Measurements from ENCODE around the gene SMAD7. TPM values are rescaled to one million over a fixed set of nuclear protein-coding genes. Genes with fewer than 3 reads are reported as not detected.

Gene SMAD7
- total and polyA plus RNA-seq, 2 donors (not counting 1 experiment from before 2014, with no cell fraction given), result 6.1 to 16.3 TPM

- TF ChIP-seq CTCF (conservative IDR thresholded peaks at IDR 0.05 in 1 of 2, IDR thresholded peaks at IDR 0.05 in 1 of 2; ENCODE audit: low read depth in 1 of 2, low read length in 2 of 2) (no peak), EZH2 (IDR thresholded peaks at IDR 0.05; ENCODE audit: low read length, missing control alignments) (no peak)
Observed at GRCh38 chr18:48919547-48919946, 31.2 kb downstream of the SMAD7 start.

GRCh38 chr18:48918660-48919456, 31.9 kb downstream of the SMAD7 start:
- Histone ChIP-seq H3K4me3 (replicated peaks in 1 of 4; ENCODE audit: control extremely low read depth in 1 of 4, insufficient read depth in 1 of 4, low read depth in 3 of 4, low read length in 4 of 4) (no peak overlapping the region), H3K9me3 (ENCODE audit: control insufficient read depth, insufficient read depth, low read depth, low read length) (no peaks in the 10 kb centered on the region), H3K36me3 (ENCODE audit: control insufficient read depth, insufficient read depth, low read length) (peaks cover 6% of the 10 kb centered on the region), H3K4me1 (ENCODE audit: control insufficient read depth, extremely low read depth, insufficient read depth, low read length) (peaks cover 18% of the 10 kb centered on the region), H3K9ac (ENCODE audit: insufficient read depth, low read length) (no peak overlapping the region), H3K79me2 (ENCODE audit: control insufficient read depth, insufficient read depth, low read length) (peaks cover 23% of the 10 kb centered on the region), H3K27me3 (ENCODE audit: control insufficient read depth, insufficient read depth, low read length) (no peaks in the 10 kb centered on the region), H3K4me2 (ENCODE audit: extremely low read depth, insufficient read depth, low read length) (no peak overlapping the region), H3K27ac (ENCODE audit: insufficient read depth, low read length) (no peak overlapping the region), H4K20me1 (ENCODE audit: control insufficient read depth, extremely low read depth, insufficient read depth, low read length) (no peaks in the 10 kb centered on the region), H2AFZ (ENCODE audit: low read length) (no peak overlapping the region)
- no peak for TF ChIP-seq EZH2 (IDR thresholded peaks at IDR 0.05; ENCODE audit: low read length, missing control alignments)
- no peak for TF ChIP-seq CTCF (conservative IDR thresholded peaks at IDR 0.05 in 1 of 2, IDR thresholded peaks at IDR 0.05 in 1 of 2; ENCODE audit: low read depth in 1 of 2, low read length in 2 of 2)
- no peak for DNase-seq (ENCODE audit: low read depth in 2 of 2)

More at GRCh38 chr18:48919547-48919946, 31.2 kb downstream of the SMAD7 start:
- H3K27ac ChIP-seq (ENCODE audit: insufficient read depth, low read length), result no peak overlapping the region
- H2AFZ ChIP-seq (ENCODE audit: low read length), result no peak overlapping the region
- no peaks in the 10 kb centered on the region for H3K9me3 ChIP-seq (ENCODE audit: control insufficient read depth, insufficient read depth, low read depth, low read length)
- H3K9ac ChIP-seq (ENCODE audit: insufficient read depth, low read length), result no peak overlapping the region
- peaks cover 24% of the 10 kb centered on the region for H3K4me1 ChIP-seq (ENCODE audit: control insufficient read depth, extremely low read depth, insufficient read depth, low read length)
- H3K36me3 ChIP-seq (ENCODE audit: control insufficient read depth, insufficient read depth, low read length), result peaks cover 6% of the 10 kb centered on the region
- no peak for DNase-seq (ENCODE audit: low read depth in 2 of 2)
- no peak overlapping the region for H3K4me2 ChIP-seq (ENCODE audit: extremely low read depth, insufficient read depth, low read length)
- H3K4me3 ChIP-seq (replicated peaks in 1 of 4; ENCODE audit: control extremely low read depth in 1 of 4, insufficient read depth in 1 of 4, low read depth in 3 of 4, low read length in 4 of 4), result no peak overlapping the region
- H3K79me2 ChIP-seq (ENCODE audit: control insufficient read depth, insufficient read depth, low read length), result peaks cover 28% of the 10 kb centered on the region
- no peaks in the 10 kb centered on the region for H3K27me3 ChIP-seq (ENCODE audit: control insufficient read depth, insufficient read depth, low read length)
- no peaks in the 10 kb centered on the region for H4K20me1 ChIP-seq (ENCODE audit: control insufficient read depth, extremely low read depth, insufficient read depth, low read length)

DNA sequence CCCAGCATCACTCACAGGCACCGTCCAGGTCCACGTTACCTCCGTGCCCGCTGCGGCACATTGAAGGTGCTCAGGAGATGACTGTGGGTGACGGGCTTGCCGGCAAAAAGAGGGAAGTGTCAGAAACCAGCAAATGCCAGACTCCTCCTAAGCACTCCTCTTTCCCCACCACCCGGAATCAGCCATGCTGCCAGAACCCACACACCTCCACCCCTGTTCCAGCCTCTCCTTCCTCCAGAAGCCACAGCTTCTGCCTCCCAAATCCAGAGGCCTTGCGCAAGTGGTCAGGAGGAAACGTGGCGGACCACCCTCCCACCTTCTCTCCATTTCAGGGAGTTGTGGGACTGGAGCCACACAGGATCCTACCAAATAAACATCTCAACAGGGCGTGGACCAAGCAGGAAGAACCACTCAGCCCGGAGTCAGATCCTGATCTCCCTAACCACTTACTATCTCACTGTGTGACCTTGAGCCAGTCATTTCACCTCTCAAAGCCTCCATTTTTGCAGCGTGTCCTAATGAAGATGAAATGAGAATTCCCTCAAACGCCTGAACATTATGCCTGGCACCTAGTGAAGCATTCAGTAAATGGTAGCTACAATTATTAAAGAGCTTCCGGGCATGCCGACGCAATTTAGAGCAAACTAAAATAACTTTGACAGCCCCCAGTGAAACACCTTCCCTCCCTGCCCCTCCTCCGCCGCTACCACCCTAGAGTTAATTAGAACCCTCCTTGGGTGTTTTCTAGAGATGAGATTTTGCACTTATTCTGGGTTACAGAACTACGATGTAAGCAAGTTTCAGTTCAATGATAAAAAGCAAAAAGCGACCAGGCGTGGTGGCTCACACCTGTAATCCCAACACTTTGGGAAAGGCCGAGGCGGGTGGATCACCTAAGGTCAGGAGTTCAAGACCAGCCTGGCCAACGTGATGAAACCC, 32.9 kb downstream of the SMAD7 start:
- no peaks in the 10 kb centered on the region for H3K27me3 ChIP-seq (ENCODE audit: control insufficient read depth, insufficient read depth, low read length)
- no peak overlapping the region for H2AFZ ChIP-seq (ENCODE audit: low read length)
- no peak overlapping the region for H3K9ac ChIP-seq (ENCODE audit: insufficient read depth, low read length)
- DNase-seq (ENCODE audit: low read depth in 2 of 2), result no peak
- no peak overlapping the region for H3K4me2 ChIP-seq (ENCODE audit: extremely low read depth, insufficient read depth, low read length)
- peaks cover 6% of the 10 kb centered on the region for H3K36me3 ChIP-seq (ENCODE audit: control insufficient read depth, insufficient read depth, low read length)
- no peaks in the 10 kb centered on the region for H4K20me1 ChIP-seq (ENCODE audit: control insufficient read depth, extremely low read depth, insufficient read depth, low read length)
- H3K4me1 ChIP-seq (ENCODE audit: control insufficient read depth, extremely low read depth, insufficient read depth, low read length), result peaks cover 8% of the 10 kb centered on the region
- no peak for TF ChIP-seq EZH2 (IDR thresholded peaks at IDR 0.05; ENCODE audit: low read length, missing control alignments)
- no peak for TF ChIP-seq CTCF (conservative IDR thresholded peaks at IDR 0.05 in 1 of 2, IDR thresholded peaks at IDR 0.05 in 1 of 2; ENCODE audit: low read depth in 1 of 2, low read length in 2 of 2)
- H3K79me2 ChIP-seq (ENCODE audit: control insufficient read depth, insufficient read depth, low read length), result peaks cover 16% of the 10 kb centered on the region
- no peaks in the 10 kb centered on the region for H3K9me3 ChIP-seq (ENCODE audit: control insufficient read depth, insufficient read depth, low read depth, low read length)
- H3K27ac ChIP-seq (ENCODE audit: insufficient read depth, low read length), result no peak overlapping the region
- H3K4me3 ChIP-seq (replicated peaks in 1 of 4; ENCODE audit: control extremely low read depth in 1 of 4, insufficient read depth in 1 of 4, low read depth in 3 of 4, low read length in 4 of 4), result no peak overlapping the region

All from fibroblast of lung (primary cell).